Gastrocnemius medialis (tissue), 4 donors: ENCODE results near the gene DENND6B.

Experiments
- CTCF ChIP-seq, 5 experiments: fragments of 450-650 bp in 3 of 5; fragments of 200-600 bp in 2 of 5; sonication (generic) in 2 of 5; IDR thresholded peaks in 4 of 5; conservative IDR thresholded peaks in 1 of 5; 1 replicate in 4 of 5; 2 replicates in 1 of 5; pipeline ENCODE4 v1.5.1; 2016 to 2019; ENCODE audit warnings: antibody characterized with exemption in 5 of 5, mild to moderate bottlenecking in 3 of 5, moderate library complexity in 3 of 5
- POLR2A ChIP-seq, 2 donors: fragments of 450-650 bp; IDR thresholded peaks; one replicate each; pipeline ENCODE4 v1.6.1; 2017; ENCODE audit warnings: antibody characterized with exemption in 2 of 2, mild to moderate bottlenecking in 2 of 2, moderate library complexity in 2 of 2

DNA sequence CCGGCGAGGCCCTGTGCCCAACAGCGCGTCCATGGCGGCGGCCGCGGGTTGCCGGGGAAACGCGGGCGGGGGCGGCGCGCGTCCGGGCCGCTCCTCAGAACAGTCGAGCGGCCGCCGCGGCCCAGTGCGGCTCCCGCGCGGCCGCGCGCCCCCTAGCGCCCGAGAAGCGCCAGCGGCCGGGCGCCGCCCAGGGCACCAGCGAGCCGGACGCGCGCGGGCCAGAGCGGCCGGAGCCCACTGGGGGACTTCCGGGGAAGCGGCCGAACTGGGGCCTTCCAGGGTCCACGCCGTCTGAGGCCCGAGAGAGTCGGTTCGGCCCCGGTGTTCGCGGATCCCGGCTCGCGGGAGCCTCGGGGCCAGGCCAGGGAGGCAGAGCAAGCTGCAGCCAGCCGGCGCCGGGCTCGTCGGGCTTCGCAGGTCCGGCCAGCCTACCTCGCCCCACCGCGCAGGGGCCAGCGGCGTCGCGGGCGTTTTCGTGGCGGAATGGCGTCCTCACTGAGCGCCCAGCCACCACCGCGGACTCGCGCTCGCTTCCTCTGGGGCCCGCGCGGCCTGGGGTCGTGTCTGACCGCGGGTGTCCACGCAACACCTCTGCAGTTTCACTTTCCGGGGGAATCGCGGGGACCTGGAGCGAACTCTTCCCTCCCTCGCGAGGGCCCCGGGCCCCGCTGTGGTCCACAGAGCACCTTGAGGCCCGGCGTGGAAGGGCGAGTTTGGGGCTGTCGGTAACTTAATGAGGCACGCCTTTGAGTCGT, at the start of gene DENND6B:
- peak in 4 of 5 experiments; percentile 87 to 95 (median 89) for TF ChIP-seq CTCF (IDR thresholded peaks at IDR 0.05 in 4 of 5, conservative IDR thresholded peaks at IDR 0.05 in 1 of 5)
- TF ChIP-seq POLR2A (IDR thresholded peaks at IDR 0.05), result peak in 1 of 2 donors; percentile 63
